HEK293 (cell line): ENCODE data around the gene NOA1.

ENCODE experiments used
- ZBTB1 ChIP-seq: fragments of 450-650 bp; formaldehyde crosslinking; IDR thresholded peaks from 2 replicates; pipeline ENCODE4 v1.5.1; 2016; ENCODE audit warnings: missing biosample characterization, missing genetic modification characterization
- ZBTB21 ChIP-seq: fragments of 450-650 bp; formaldehyde crosslinking; IDR thresholded peaks from 2 replicates; pipeline ENCODE4 v1.5.1; 2017; ENCODE audit warnings: missing biosample characterization, missing genetic modification characterization
- ZBTB7A ChIP-seq: fragments of 450-650 bp; formaldehyde crosslinking; IDR thresholded peaks from 2 replicates; pipeline ENCODE4 v1.5.1; 2016; ENCODE audit warnings: low read depth, missing biosample characterization, missing genetic modification characterization
- ZEB2 ChIP-seq: fragments of 450-650 bp; formaldehyde crosslinking; IDR thresholded peaks from 2 replicates; pipeline ENCODE4 v1.5.1; 2016; ENCODE audit warnings: missing biosample characterization, missing genetic modification characterization
- ZNF121 ChIP-seq: fragments of 450-650 bp; formaldehyde crosslinking; IDR thresholded peaks from 2 replicates; pipeline ENCODE4 v1.5.1; 2016; ENCODE audit warnings: missing biosample characterization, missing genetic modification characterization
- ZNF24 ChIP-seq: fragments of 450-650 bp; formaldehyde crosslinking; IDR thresholded peaks from 2 replicates; pipeline ENCODE4 v1.5.1; 2016; ENCODE audit warnings: missing biosample characterization, missing genetic modification characterization
- ZNF274 ChIP-seq, 2 experiments: fragments of 200-500 bp in 1 of 2; fragments of 450-650 bp in 1 of 2; sonication (Bioruptor generic) in 1 of 2; formaldehyde crosslinking in 1 of 2; IDR thresholded peaks; 2 replicates each; pipeline versions ENCODE4 v1.5.1 to v1.6.1; 2014 to 2016; ENCODE audit warnings: borderline replicate concordance in 1 of 2, inconsistent platforms in 1 of 2, low read length in 1 of 2, missing biosample characterization in 1 of 2, missing genetic modification characterization in 1 of 2
- ZNF350 ChIP-seq: fragments of 450-650 bp; formaldehyde crosslinking; IDR thresholded peaks from 2 replicates; pipeline ENCODE4 v1.5.0; 2017; ENCODE audit warnings: missing biosample characterization, mild to moderate bottlenecking, missing genetic modification characterization
- ZNF707 ChIP-seq: fragments of 450-650 bp; formaldehyde crosslinking; IDR thresholded peaks from 2 replicates; pipeline ENCODE4 v1.5.1; 2016; ENCODE audit warnings: missing biosample characterization, missing genetic modification characterization
- TF ChIP-seq, protein P1 (sequence below): fragments of 450-650 bp; formaldehyde crosslinking; IDR thresholded peaks from 2 replicates; pipeline ENCODE4 v1.5.1; 2016; ENCODE audit warnings: missing biosample characterization, missing genetic modification characterization
- TF ChIP-seq, protein P2 (sequence below): fragments of 450-650 bp; formaldehyde crosslinking; IDR thresholded peaks from 2 replicates; pipeline ENCODE4 v1.5.1; 2016; ENCODE audit warnings: missing biosample characterization, missing genetic modification characterization

DNA sequence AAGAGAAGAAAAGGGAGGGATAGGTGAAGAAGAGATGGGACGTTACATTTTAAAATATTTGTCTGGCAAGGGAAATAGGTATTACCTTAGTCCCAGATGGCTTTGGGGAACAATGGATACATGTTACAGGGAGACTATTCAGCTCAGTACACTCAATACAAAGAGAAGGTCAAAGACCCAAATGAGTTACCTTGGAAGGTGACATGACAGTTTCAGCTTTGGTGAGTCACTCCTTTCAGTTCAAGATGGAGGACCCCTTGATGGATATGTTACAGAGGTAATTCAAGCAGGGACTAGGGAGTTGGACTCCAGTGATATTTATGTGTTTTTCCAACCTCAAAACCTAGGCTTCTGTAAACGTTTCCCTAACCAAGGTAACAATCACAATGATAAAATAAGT is 5.0 kb downstream of the NOA1 start:
- TF ChIP-seq ZNF24 (tag by site-specific recombination) (no peak), ZEB2 (no peak), ZNF350 (tag by site-specific recombination) (no peak), ZNF274 (IDR thresholded peaks at IDR 0.05; ENCODE audit: low read length) (no peak), ZNF274 (tag by site-specific recombination; IDR thresholded peaks at IDR 0.05; ENCODE audit: borderline replicate concordance) (no peak), ZNF707 (tag by site-specific recombination) (no peak), ZBTB1 (no peak), ZBTB21 (tag by site-specific recombination) (no peak), ZNF121 (tag by site-specific recombination) (no peak), ZBTB7A (tag by site-specific recombination) (no peak)
- TF ChIP-seq, protein P1, sequence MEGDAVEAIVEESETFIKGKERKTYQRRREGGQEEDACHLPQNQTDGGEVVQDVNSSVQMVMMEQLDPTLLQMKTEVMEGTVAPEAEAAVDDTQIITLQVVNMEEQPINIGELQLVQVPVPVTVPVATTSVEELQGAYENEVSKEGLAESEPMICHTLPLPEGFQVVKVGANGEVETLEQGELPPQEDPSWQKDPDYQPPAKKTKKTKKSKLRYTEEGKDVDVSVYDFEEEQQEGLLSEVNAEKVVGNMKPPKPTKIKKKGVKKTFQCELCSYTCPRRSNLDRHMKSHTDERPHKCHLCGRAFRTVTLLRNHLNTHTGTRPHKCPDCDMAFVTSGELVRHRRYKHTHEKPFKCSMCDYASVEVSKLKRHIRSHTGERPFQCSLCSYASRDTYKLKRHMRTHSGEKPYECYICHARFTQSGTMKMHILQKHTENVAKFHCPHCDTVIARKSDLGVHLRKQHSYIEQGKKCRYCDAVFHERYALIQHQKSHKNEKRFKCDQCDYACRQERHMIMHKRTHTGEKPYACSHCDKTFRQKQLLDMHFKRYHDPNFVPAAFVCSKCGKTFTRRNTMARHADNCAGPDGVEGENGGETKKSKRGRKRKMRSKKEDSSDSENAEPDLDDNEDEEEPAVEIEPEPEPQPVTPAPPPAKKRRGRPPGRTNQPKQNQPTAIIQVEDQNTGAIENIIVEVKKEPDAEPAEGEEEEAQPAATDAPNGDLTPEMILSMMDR (tag by site-specific recombination), result no peak
- TF ChIP-seq, protein P2, sequence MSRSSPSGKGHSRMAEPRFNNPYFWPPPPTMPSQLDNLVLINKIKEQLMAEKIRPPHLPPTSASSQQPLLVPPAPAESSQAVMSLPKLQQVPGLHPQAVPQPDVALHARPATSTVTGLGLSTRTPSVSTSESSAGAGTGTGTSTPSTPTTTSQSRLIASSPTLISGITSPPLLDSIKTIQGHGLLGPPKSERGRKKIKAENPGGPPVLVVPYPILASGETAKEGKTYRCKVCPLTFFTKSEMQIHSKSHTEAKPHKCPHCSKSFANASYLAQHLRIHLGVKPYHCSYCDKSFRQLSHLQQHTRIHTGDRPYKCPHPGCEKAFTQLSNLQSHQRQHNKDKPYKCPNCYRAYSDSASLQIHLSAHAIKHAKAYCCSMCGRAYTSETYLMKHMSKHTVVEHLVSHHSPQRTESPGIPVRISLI (tag by site-specific recombination), result no peak
